Spleen (tissue), 11 donors: ENCODE measurements around the gene PRR16. TPM values are rescaled to one million over a fixed set of nuclear protein-coding genes. Genes with fewer than 3 reads are reported as not detected.

Source experiments
- DNase-seq: peaks from one replicate; pipeline ENCODE4 v3.0.0-alpha.2; 2020
- H3K27ac ChIP-seq, 8 donors: fragments of 200-600 bp; sonication (generic) in 7 of 8; 1 replicate in 4 of 8; 2 replicates in 4 of 8; pipeline versions ENCODE4 v1.5.0 to v1.8.0; 2016 to 2021; ENCODE audit warnings: inconsistent platforms in 4 of 8, mild to moderate bottlenecking in 4 of 8, moderate library complexity in 1 of 8
- H3K27me3 ChIP-seq, 7 donors: fragments of 200-600 bp; sonication (generic) in 6 of 7; replicated peaks in 1 of 7; 1 replicate in 4 of 7; 2 replicates in 3 of 7; pipeline versions ENCODE4 v1.5.0 to v1.8.0; 2016 to 2021; ENCODE audit warnings: inconsistent platforms in 3 of 7, mild to moderate bottlenecking in 1 of 7
- H3K36me3 ChIP-seq, 6 donors: fragments of 200-600 bp; sonication (generic) in 5 of 6; 1 replicate in 4 of 6; 2 replicates in 2 of 6; pipeline versions ENCODE4 v1.5.0 to v1.8.0; 2016 to 2021; ENCODE audit warnings: inconsistent platforms in 2 of 6
- H3K4me1 ChIP-seq, 6 donors: fragments of 200-600 bp; sonication (generic) in 5 of 6; 1 replicate in 3 of 6; 2 replicates in 3 of 6; pipeline versions ENCODE4 v1.5.0 to v1.8.0; 2016 to 2021; ENCODE audit warnings: inconsistent platforms in 3 of 6
- H3K4me3 ChIP-seq, 8 donors: fragments of 200-600 bp; sonication (generic) in 7 of 8; 1 replicate in 4 of 8; 2 replicates in 4 of 8; pipeline versions ENCODE4 v1.5.0 to v1.8.0; 2016 to 2021; ENCODE audit warnings: inconsistent platforms in 4 of 8, mild to moderate bottlenecking in 4 of 8, moderate library complexity in 2 of 8
- H3K9me3 ChIP-seq, 8 donors: fragments of 200-600 bp; sonication (generic) in 7 of 8; 1 replicate in 4 of 8; 2 replicates in 4 of 8; pipeline versions ENCODE4 v1.5.0 to v1.8.0; 2016 to 2021; ENCODE audit warnings: inconsistent platforms in 4 of 8
- POLR2A ChIP-seq, 3 donors: fragments of 450-650 bp; IDR thresholded peaks; one replicate each; pipeline ENCODE4 v1.5.1; 2017; ENCODE audit warnings: antibody characterized with exemption in 3 of 3, mild to moderate bottlenecking in 1 of 3
- POLR2AphosphoS5 ChIP-seq, 3 donors: sonication (generic); formaldehyde crosslinking; IDR thresholded peaks; one replicate each; pipeline ENCODE4 v1.5.1; 2017; ENCODE audit warnings: antibody characterized with exemption in 3 of 3
- WGBS, 5 donors: extraction: QIAGEN DNeasy Blood & Tissue Kit in 3 of 5; methylation state at CpG; one replicate each; pipeline versions ENCODE4 v1.1.5 to v1.1.7; 2013 to 2018; 5-methylcytosine and 5-hydroxymethylcytosine counted together
- intact Hi-C: fragments of 100-400 bp; cut with DNase I; formaldehyde crosslinking; loops from one replicate; pipeline ENCODE4 v1.15.0; 2023; ENCODE audit warnings: low total_unique reads
- polyA plus RNA-seq, 3 donors: library from polyadenylated mRNA; stranded (reverse); fragments of 200-250 nt; gene quantifications; one replicate each; pipeline ENCODE4 v1.2.1, GENCODE V29; 2013
- total RNA-seq, 7 donors: library from RNA; depleted of rRNA in 3 of 7; stranded (reverse); fragments of >200 nt in 3 of 7; fragmentation: NEBNext Ultra II Directional in 4 of 7; extraction: Animal tissue kit (Norgen Biotek cat#: 25700) in 4 of 7; gene quantifications; one replicate each; pipeline versions ENCODE4 v1.1.0 to v1.2.1, GENCODE V29; 2016 to 2021
- TF ChIP-seq, protein P1 (sequence below), 11 experiments: fragments of 200-600 bp in 7 of 11; fragments of 450-650 bp in 4 of 11; sonication (generic) in 4 of 11; IDR thresholded peaks in 8 of 11; conservative IDR thresholded peaks in 3 of 11; 1 replicate in 7 of 11; 2 replicates in 4 of 11; pipeline versions ENCODE4 v1.4.0 to v1.8.0; 2016 to 2021; ENCODE audit warnings: antibody characterized with exemption in 11 of 11, inconsistent platforms in 4 of 11, mild to moderate bottlenecking in 1 of 11
- donor health status: healthy with polysubstance abuse.
- donor health status: DM: no; HTN: no; CAD: no; lungs with moderate emphysema.
- donor health status: DM: no; HTN: no; CAD: no.
- donor health status: Bipolar disorder and iron deficiency.
- donor health status: healthy.
- donor health status: DM: no; HTN: no; CAD: no.
- donor health status: DM: yes; HTN: yes; CAD: no.

Gene PRR16
- total and polyA plus RNA-seq, 10 donors = 0.61 to 4.5 (median 2.1) TPM

- DNase-seq = no peak
- TF ChIP-seq POLR2A (IDR thresholded peaks at IDR 0.05) = no peak
- TF ChIP-seq POLR2AphosphoS5 (IDR thresholded peaks at IDR 0.05) = no peak
- TF ChIP-seq, protein P1, sequence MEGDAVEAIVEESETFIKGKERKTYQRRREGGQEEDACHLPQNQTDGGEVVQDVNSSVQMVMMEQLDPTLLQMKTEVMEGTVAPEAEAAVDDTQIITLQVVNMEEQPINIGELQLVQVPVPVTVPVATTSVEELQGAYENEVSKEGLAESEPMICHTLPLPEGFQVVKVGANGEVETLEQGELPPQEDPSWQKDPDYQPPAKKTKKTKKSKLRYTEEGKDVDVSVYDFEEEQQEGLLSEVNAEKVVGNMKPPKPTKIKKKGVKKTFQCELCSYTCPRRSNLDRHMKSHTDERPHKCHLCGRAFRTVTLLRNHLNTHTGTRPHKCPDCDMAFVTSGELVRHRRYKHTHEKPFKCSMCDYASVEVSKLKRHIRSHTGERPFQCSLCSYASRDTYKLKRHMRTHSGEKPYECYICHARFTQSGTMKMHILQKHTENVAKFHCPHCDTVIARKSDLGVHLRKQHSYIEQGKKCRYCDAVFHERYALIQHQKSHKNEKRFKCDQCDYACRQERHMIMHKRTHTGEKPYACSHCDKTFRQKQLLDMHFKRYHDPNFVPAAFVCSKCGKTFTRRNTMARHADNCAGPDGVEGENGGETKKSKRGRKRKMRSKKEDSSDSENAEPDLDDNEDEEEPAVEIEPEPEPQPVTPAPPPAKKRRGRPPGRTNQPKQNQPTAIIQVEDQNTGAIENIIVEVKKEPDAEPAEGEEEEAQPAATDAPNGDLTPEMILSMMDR (IDR thresholded peaks at IDR 0.05 in 8 of 11, conservative IDR thresholded peaks at IDR 0.05 in 3 of 11) = no peak
- H3K4me1 ChIP-seq = no peaks in the 10 kb centered on the region
- H3K4me3 ChIP-seq = no peak overlapping the region
- H3K27me3 ChIP-seq = no peaks in the 10 kb centered on the region
- H3K27ac ChIP-seq = no peak overlapping the region
- no peaks in the 10 kb centered on the region for H3K9me3 ChIP-seq
- WGBS, 5 donors = 38 to 72% (median 57%) methylated on average over 2 of the region's 2 CpGs
- H3K36me3 ChIP-seq = no peaks in the 10 kb centered on the region
- intact Hi-C loops = no loop called here
Observed at GRCh38 chr5:120512068-120512467, 48.0 kb downstream of the PRR16 start.

DNA sequence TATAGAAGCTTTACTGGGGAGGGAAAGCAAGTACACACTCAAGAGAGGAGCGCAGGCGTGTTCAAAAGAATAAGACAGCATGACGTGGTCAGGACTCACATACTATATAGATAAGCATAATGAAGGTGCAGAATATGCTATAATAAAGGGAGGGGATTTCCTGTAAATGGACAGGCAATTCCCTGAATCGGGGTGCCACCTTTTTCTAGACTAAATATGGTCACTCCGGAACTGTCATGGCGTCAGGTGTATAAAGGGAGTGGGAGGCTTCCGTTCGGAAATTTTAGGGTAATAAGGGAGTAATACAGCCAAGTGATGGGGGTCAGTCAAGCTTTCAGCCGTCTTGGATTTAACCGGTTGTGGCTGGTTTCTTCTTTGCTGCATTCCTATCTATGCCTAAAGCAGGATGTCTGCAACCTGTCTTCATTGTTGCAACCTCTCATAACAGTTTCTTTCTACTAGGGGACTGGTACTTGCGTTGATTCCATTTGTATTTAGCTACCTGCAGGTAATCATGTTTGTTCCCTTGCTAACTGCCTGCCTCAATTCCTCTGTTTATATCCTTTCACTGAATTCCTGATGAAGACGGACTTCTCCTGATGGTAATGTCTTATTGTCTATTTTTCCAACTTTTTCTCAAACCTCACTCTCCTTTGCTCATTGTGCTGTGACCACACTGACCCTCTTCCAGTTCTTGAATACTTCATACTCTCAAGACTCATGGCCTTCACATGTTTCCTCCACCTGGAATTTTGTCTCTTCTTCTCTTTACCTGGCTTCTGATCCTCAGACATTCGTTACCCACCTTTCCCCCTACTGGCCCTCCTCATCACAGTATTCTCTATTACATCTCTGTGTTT lies 48.9 kb downstream of the PRR16 start:
- TF ChIP-seq POLR2AphosphoS5 (IDR thresholded peaks at IDR 0.05) (no peak), POLR2A (IDR thresholded peaks at IDR 0.05) (no peak)
- TF ChIP-seq, protein P1 (IDR thresholded peaks at IDR 0.05 in 8 of 11, conservative IDR thresholded peaks at IDR 0.05 in 3 of 11) = no peak
- no peak overlapping the region for H3K27ac ChIP-seq
- no peaks in the 10 kb centered on the region for H3K9me3 ChIP-seq
- intact Hi-C loops = no loop called here
- DNase-seq = no peak
- WGBS, 5 donors = 88 to 91% (median 90%) methylated on average over 13 of the region's 13 CpGs
- no peaks in the 10 kb centered on the region for H3K27me3 ChIP-seq
- H3K4me1 ChIP-seq = no peaks in the 10 kb centered on the region
- no peak overlapping the region for H3K4me3 ChIP-seq
- H3K36me3 ChIP-seq = no peaks in the 10 kb centered on the region

GRCh38 chr5:120516805-120517204 lies 52.7 kb downstream of the PRR16 start:
- Histone ChIP-seq H3K4me3 (no peak overlapping the region), H3K9me3 (peaks cover 0 to 3% (median 0%) of the 10 kb centered on the region in 8 donors), H3K4me1 (no peaks in the 10 kb centered on the region), H3K27ac (no peak overlapping the region), H3K27me3 (no peaks in the 10 kb centered on the region), H3K36me3 (no peaks in the 10 kb centered on the region)
- no peak for DNase-seq
- 83 to 91% (median 86%) methylated on average over 2 of the region's 2 CpGs for WGBS, 5 donors
- no peak for TF ChIP-seq POLR2AphosphoS5 (IDR thresholded peaks at IDR 0.05)
- TF ChIP-seq, protein P1 (IDR thresholded peaks at IDR 0.05 in 8 of 11, conservative IDR thresholded peaks at IDR 0.05 in 3 of 11) = no peak
- TF ChIP-seq POLR2A (IDR thresholded peaks at IDR 0.05) = no peak
- intact Hi-C loops = no loop called here

- Histone ChIP-seq H3K4me1 (no peaks in the 10 kb centered on the region), H3K9me3 (peaks cover 0 to 7% (median 0%) of the 10 kb centered on the region in 8 donors), H3K27ac (no peak overlapping the region), H3K4me3 (no peak overlapping the region), H3K36me3 (no peaks in the 10 kb centered on the region), H3K27me3 (no peaks in the 10 kb centered on the region)
- intact Hi-C loops = no loop called here
- WGBS, 5 donors = 61 to 76% (median 66%) methylated on average over 5 of the region's 5 CpGs
- no peak for DNase-seq
- TF ChIP-seq POLR2AphosphoS5 (IDR thresholded peaks at IDR 0.05) (no peak), POLR2A (IDR thresholded peaks at IDR 0.05) (no peak)
- TF ChIP-seq, protein P1 (IDR thresholded peaks at IDR 0.05 in 8 of 11, conservative IDR thresholded peaks at IDR 0.05 in 3 of 11) = no peak
Observed at GRCh38 chr5:120517607-120518252, 53.6 kb downstream of the PRR16 start.
